ENCODE measurements around the gene NPNT. TPM values are rescaled to one million over a fixed set of nuclear protein-coding genes. Genes with fewer than 3 reads are reported as not detected.

The NPNT gene
- total RNA-seq, 1 donor from 2014 or later: 53.9 TPM

DNA sequence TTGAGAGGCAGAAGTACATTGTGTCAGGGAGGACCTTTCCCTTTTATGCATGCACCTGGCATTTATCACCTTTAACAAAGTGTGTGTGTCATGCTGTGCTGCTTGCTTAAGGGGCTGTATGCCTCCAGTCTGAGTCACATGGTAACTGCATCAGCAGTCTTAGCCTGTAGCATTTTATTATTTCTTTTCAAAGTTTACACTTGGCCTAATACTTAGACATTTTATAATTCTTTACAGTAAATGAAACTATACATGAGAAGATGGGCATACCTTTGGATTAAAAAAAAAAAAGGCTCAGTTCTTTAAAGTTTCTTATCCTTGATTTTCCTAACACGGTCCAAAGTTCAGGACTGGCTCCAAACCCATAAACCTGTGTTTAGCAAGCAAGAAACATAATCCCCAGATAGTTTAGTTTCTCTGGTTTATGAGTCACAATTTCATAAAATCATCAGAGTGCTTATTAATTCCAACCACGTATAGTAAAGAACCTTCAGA lies 14.6 kb downstream of the NPNT start:
- H3K9me3 Mint-ChIP-seq: no peaks in the 10 kb centered on the region
- H3K4me3 Mint-ChIP-seq: no peak overlapping the region
- H3K27ac Mint-ChIP-seq: no peak overlapping the region
- DNase-seq (ENCODE audit: low spot score in 2 of 2, unreplicated experiment in 2 of 2): no peak
- no peaks in the 10 kb centered on the region for H3K4me1 Mint-ChIP-seq
- no peak for TF ChIP-seq CTCF (IDR thresholded peaks at IDR 0.05; ENCODE audit: unreplicated experiment)
- H3K36me3 Mint-ChIP-seq: no peaks in the 10 kb centered on the region
- H3K27me3 Mint-ChIP-seq (ENCODE audit: low read depth): no peaks in the 10 kb centered on the region

DNA sequence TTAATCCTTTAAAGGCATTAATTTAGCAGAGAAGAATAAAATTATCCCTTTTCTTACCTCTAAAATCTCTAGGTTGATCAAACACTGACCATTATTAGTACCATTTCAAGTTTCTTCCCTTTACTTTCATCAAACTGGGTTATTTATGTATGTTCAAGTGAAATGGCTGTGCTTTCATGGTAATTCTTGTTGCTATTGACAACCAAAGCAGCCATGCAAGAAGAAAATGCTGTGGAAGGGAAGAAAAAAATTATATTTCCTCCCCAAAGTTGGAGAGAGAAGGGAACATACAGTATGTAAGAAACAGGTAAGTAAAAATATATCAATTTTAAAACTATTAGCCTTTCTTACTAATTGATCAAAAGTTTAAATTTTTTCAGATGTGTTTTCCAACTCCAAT lies 16.2 kb downstream of the NPNT start:
- Mint-ChIP-seq H3K36me3 (no peaks in the 10 kb centered on the region), H3K27ac (no peak overlapping the region), H3K4me3 (no peak overlapping the region), H3K27me3 (ENCODE audit: low read depth) (no peaks in the 10 kb centered on the region), H3K4me1 (no peaks in the 10 kb centered on the region), H3K9me3 (no peaks in the 10 kb centered on the region)
- TF ChIP-seq CTCF (IDR thresholded peaks at IDR 0.05; ENCODE audit: unreplicated experiment): no peak
- DNase-seq (ENCODE audit: low spot score in 2 of 2, unreplicated experiment in 2 of 2): no peak

DNA sequence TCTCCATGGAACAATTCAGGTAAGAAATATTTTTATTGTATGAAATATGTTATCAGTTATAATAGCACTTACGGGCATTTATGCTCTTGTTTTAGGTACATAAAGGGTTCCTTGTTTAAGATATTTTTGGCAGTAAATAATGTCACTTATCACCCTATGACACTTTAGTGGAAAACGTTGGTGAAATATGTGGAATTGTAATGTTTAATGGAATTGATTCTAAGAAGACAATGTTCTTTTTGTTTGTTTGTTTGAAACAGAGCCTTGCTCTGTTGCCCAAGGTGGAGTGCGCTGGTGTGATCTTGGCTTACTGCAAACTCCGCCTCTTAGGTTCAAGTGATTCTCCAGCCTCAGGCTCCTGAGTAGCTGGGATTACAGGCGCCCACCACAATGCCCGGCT lies 17.4 kb downstream of the NPNT start:
- Mint-ChIP-seq H3K36me3 (no peaks in the 10 kb centered on the region), H3K4me1 (no peaks in the 10 kb centered on the region), H3K27ac (no peak overlapping the region), H3K4me3 (no peak overlapping the region), H3K27me3 (ENCODE audit: low read depth) (no peaks in the 10 kb centered on the region), H3K9me3 (no peaks in the 10 kb centered on the region)
- no peak for TF ChIP-seq CTCF (IDR thresholded peaks at IDR 0.05; ENCODE audit: unreplicated experiment)
- no peak for DNase-seq (ENCODE audit: low spot score in 2 of 2, unreplicated experiment in 2 of 2)

- Mint-ChIP-seq H3K36me3 (no peaks in the 10 kb centered on the region), H3K27me3 (ENCODE audit: low read depth) (no peaks in the 10 kb centered on the region), H3K9me3 (no peaks in the 10 kb centered on the region), H3K27ac (no peak overlapping the region), H3K4me1 (no peaks in the 10 kb centered on the region), H3K4me3 (no peak overlapping the region)
- no peak for TF ChIP-seq CTCF (IDR thresholded peaks at IDR 0.05; ENCODE audit: unreplicated experiment)
- DNase-seq (ENCODE audit: low spot score in 2 of 2, unreplicated experiment in 2 of 2): no peak
Measured at GRCh38 chr4:105917171-105917685, 22.0 kb downstream of the NPNT start.

- no peaks in the 10 kb centered on the region for H3K36me3 Mint-ChIP-seq
- H3K27ac Mint-ChIP-seq: no peak overlapping the region
- no peaks in the 10 kb centered on the region for H3K9me3 Mint-ChIP-seq
- H3K4me3 Mint-ChIP-seq: no peak overlapping the region
- no peak for DNase-seq (ENCODE audit: low spot score in 2 of 2, unreplicated experiment in 2 of 2)
- H3K4me1 Mint-ChIP-seq: peaks cover 15% of the 10 kb centered on the region
- H3K27me3 Mint-ChIP-seq (ENCODE audit: low read depth): no peaks in the 10 kb centered on the region
- TF ChIP-seq CTCF (IDR thresholded peaks at IDR 0.05; ENCODE audit: unreplicated experiment): no peak
Measured at GRCh38 chr4:105921301-105921700, 26.0 kb downstream of the NPNT start.
